Nephron (organoid): ENCODE measurements around the gene USP13.

Experiments
- H3K27ac Mint-ChIP-seq, 3 experiments: 2 replicates each; pipeline ENCODE4 v1.8.0; 2020; ENCODE audit warnings: mixed read lengths in 3 of 3, mild to moderate bottlenecking in 2 of 3, moderate library complexity in 1 of 3
- H3K27me3 Mint-ChIP-seq: 2 replicates; pipeline ENCODE4 v1.8.0; 2021; ENCODE audit warnings: low read depth, mild to moderate bottlenecking, moderate library complexity, mixed read lengths
- H3K36me3 Mint-ChIP-seq: 2 replicates; pipeline ENCODE4 v1.8.0; 2020; ENCODE audit warnings: low read depth, mixed read lengths
- H3K4me1 Mint-ChIP-seq: 2 replicates; pipeline ENCODE4 v1.8.0; 2020; ENCODE audit warnings: mixed read lengths
- H3K4me3 Mint-ChIP-seq, 3 experiments: 2 replicates each; pipeline ENCODE4 v1.8.0; 2020; ENCODE audit warnings: mild to moderate bottlenecking in 3 of 3, mixed read lengths in 3 of 3, moderate library complexity in 2 of 3
- H3K9me3 Mint-ChIP-seq: 2 replicates; pipeline ENCODE4 v1.8.0; 2020; ENCODE audit warnings: mixed read lengths
- TF ChIP-seq, protein P1 (sequence below), 3 experiments: fragments of 200-600 bp; sonication (generic); IDR thresholded peaks; one replicate each; pipeline ENCODE4 v1.5.0; 2021; ENCODE audit warnings: antibody characterized with exemption in 3 of 3; ENCODE audit not compliant: unreplicated experiment in 3 of 3

The USP13 gene

DNA sequence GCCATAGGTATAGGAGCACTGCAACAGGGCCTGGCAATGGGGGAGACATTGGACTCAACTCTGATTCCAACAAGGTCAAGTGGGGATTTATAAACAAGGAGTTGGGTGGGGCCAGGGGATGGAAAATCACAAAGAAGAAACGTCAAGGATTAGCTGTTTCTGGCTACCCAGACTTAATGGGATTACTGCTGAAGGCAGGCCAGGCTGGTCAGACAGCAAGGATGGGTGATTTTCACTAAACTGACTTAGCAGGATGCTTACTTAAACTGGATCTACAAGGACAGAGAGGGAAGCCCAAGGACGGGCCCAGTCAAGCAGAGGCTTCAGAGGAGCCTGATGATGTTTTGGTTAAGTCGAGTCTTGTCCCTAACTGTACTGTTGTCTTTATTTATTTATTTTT lies 76.2 kb downstream of the USP13 start:
- Mint-ChIP-seq H3K36me3 (peaks cover 41% of the 10 kb centered on the region), H3K27me3 (no peaks in the 10 kb centered on the region), H3K4me1 (no peaks in the 10 kb centered on the region), H3K9me3 (peaks cover 7% of the 10 kb centered on the region), H3K27ac (no peak overlapping the region), H3K4me3 (no peak overlapping the region)
- TF ChIP-seq, protein P1, sequence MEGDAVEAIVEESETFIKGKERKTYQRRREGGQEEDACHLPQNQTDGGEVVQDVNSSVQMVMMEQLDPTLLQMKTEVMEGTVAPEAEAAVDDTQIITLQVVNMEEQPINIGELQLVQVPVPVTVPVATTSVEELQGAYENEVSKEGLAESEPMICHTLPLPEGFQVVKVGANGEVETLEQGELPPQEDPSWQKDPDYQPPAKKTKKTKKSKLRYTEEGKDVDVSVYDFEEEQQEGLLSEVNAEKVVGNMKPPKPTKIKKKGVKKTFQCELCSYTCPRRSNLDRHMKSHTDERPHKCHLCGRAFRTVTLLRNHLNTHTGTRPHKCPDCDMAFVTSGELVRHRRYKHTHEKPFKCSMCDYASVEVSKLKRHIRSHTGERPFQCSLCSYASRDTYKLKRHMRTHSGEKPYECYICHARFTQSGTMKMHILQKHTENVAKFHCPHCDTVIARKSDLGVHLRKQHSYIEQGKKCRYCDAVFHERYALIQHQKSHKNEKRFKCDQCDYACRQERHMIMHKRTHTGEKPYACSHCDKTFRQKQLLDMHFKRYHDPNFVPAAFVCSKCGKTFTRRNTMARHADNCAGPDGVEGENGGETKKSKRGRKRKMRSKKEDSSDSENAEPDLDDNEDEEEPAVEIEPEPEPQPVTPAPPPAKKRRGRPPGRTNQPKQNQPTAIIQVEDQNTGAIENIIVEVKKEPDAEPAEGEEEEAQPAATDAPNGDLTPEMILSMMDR (IDR thresholded peaks at IDR 0.05; ENCODE audit: unreplicated experiment in 3 of 3): no peak

DNA sequence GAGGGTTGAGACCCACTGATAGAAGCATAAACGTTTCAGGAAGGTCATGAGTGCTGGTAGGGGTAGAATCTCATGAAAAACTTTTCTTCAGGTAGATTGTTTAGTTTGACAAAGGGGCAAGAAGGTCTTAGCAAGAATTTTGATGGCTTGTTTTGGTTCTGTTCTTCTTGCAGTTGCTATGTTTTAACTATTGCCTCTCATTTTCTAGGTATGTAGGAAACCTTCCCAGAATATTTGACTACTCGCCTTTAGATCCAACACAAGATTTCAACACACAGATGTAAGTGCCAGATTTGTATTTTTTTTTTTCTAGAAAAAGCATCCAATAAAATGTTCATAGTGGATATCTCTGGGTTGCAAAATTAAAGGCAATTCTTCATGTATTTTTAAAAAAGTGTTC lies 77.1 kb downstream of the USP13 start:
- H3K27ac Mint-ChIP-seq: no peak overlapping the region
- no peak overlapping the region for H3K4me3 Mint-ChIP-seq
- peaks cover 7% of the 10 kb centered on the region for H3K9me3 Mint-ChIP-seq
- H3K36me3 Mint-ChIP-seq: peaks cover 40% of the 10 kb centered on the region
- H3K4me1 Mint-ChIP-seq: no peaks in the 10 kb centered on the region
- H3K27me3 Mint-ChIP-seq: no peaks in the 10 kb centered on the region
- TF ChIP-seq, protein P1 (IDR thresholded peaks at IDR 0.05; ENCODE audit: unreplicated experiment in 3 of 3): no peak

DNA sequence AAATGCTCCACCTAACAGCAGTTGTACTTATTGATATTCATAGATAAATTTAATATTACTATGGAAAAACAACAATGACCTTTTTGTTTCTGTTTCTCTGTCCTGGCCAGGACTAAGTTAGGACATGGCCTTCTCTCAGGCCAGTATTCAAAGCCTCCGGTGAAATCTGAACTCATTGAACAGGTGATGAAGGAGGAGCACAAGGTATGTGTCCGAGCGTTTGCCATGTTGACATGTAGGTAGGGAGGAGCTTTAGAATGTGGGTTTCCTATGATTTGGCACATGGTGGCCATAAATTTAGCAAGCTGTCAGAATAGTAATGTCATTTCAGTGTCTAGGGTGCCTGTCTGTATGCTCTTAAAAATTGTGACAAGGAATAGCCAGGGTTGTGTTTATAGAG lies 77.7 kb downstream of the USP13 start:
- Mint-ChIP-seq H3K4me1 (no peaks in the 10 kb centered on the region), H3K36me3 (peaks cover 35% of the 10 kb centered on the region), H3K27me3 (no peaks in the 10 kb centered on the region), H3K27ac (no peak overlapping the region), H3K4me3 (no peak overlapping the region), H3K9me3 (peaks cover 7% of the 10 kb centered on the region)
- TF ChIP-seq, protein P1 (IDR thresholded peaks at IDR 0.05; ENCODE audit: unreplicated experiment in 3 of 3): no peak

DNA sequence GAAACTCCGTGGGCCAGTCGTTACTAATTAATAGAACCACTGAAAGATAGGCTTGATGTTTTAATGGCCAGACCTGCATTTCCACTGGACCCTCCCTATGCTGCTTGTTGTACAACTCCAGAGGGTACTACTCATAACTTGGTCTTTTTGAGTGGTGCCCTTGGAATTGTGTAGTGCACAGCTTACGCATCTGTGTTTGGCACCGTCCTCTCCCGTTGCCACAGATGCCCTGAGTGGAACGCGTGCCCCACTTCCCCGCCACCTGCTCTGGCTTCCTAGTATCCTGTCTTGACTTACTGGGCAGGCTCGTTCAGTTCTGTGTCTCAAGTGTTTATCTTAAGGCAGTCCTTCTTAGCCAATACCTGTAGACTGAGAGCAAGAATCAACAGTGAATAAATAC lies 78.7 kb downstream of the USP13 start:
- Mint-ChIP-seq H3K4me3 (no peak overlapping the region), H3K36me3 (peaks cover 29% of the 10 kb centered on the region), H3K4me1 (no peaks in the 10 kb centered on the region), H3K9me3 (no peaks in the 10 kb centered on the region), H3K27me3 (no peaks in the 10 kb centered on the region), H3K27ac (no peak overlapping the region)
- TF ChIP-seq, protein P1 (IDR thresholded peaks at IDR 0.05; ENCODE audit: unreplicated experiment in 3 of 3): no peak

DNA sequence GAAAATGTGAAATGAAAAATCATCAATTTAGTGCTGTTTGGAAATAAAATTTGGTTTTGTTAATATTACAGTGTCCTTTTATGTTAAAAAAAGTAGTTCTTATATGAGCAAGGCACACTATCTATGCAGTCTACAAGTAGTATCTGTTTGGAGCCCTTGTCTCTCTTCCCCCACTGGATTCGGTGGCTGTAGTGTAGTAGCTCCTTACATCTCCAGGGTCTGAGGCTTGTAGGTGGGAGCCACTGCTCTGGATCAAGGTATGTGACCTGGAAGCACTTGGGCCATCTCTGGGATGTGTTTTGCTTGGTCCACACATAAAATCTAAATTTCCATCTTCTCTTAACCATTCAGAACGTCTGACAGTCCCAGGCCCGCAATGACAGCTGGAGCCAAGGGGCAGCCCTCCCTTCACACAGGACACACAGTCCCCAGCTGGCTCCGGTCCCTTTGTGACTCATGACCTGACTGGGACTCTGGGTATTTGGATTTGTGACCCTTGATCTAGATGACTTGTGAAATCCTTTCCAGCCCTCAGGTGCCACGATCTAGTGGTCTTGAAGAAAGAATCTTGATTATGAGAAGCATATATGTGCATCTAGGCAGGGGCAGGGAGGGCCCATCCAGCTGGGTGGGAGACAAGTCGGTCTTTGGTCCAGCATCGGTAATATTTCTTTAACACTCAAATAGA lies 80.0 kb downstream of the USP13 start:
- Mint-ChIP-seq H3K9me3 (no peaks in the 10 kb centered on the region), H3K27ac (no peak overlapping the region), H3K36me3 (peaks cover 33% of the 10 kb centered on the region), H3K27me3 (no peaks in the 10 kb centered on the region), H3K4me1 (no peaks in the 10 kb centered on the region), H3K4me3 (no peak overlapping the region)
- TF ChIP-seq, protein P1 (IDR thresholded peaks at IDR 0.05; ENCODE audit: unreplicated experiment in 3 of 3): no peak

DNA sequence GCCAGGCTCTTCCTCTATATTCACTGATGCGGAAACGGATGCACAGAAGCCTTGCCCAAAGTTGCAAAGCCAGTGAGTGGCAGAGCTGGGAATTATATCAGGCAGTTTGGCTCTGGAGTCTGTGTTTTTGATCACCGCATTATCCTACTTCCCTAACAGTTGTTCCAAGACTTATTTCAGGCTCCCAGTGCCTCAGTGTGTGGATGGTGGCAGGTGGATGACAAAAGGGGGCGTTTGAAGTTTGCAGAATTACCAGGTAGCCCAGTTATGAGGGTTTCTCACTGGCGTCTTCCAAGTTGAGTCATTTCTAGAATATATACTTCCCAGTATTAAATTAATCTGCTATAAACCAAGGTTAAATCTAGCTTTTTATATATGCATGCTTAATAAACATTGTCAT lies 81.0 kb downstream of the USP13 start:
- Mint-ChIP-seq H3K4me1 (no peaks in the 10 kb centered on the region), H3K4me3 (no peak overlapping the region), H3K27ac (no peak overlapping the region), H3K27me3 (no peaks in the 10 kb centered on the region), H3K36me3 (peaks cover 33% of the 10 kb centered on the region), H3K9me3 (no peaks in the 10 kb centered on the region)
- TF ChIP-seq, protein P1 (IDR thresholded peaks at IDR 0.05; ENCODE audit: unreplicated experiment in 3 of 3): no peak
